H1 (cell line): ENCODE results near the gene PEX6. TPM values are rescaled to one million over a fixed set of nuclear protein-coding genes. Genes with fewer than 3 reads are reported as not detected.

Experiments
- CTCF ChIA-PET: fragments of 300-600 bp; sonication (Branson Sonifier 250); formaldehyde crosslinking; loops from one replicate; lab custom pipeline; 2021; ENCODE audit not compliant: partially characterized antibody; lab: Charles Lee
- POLR2A ChIA-PET: fragments of 300-600 bp; sonication (Branson Sonifier 250); formaldehyde crosslinking; loops from one replicate; lab custom pipeline; 2021; ENCODE audit warnings: inconsistent platforms; ENCODE audit not compliant: partially characterized antibody; lab: Charles Lee
- DNase-seq, 2 experiments: peaks; one replicate each; pipeline versions ENCODE4 v3.0.0 to v3.0.0-alpha.2; 2010 to 2022; ENCODE audit warnings: low spot score in 2 of 2, low read depth in 1 of 2, mixed read lengths in 1 of 2
- FAIRE-seq: peaks from 2 replicates; lab custom pipeline; 2011; peaks lifted over from hg19 to GRCh38; lab: Jason Lieb, UNC
- H2AFZ ChIP-seq: 2 replicates; pipeline ENCODE4 v1.8.1; 2012; ENCODE audit warnings: low read length, inconsistent platforms
- H2AK5ac ChIP-seq: 2 replicates; pipeline ENCODE4 v1.6.1; 2013; ENCODE audit warnings: low read depth, low read length
- H2BK120ac ChIP-seq: replicated peaks from 2 replicates; pipeline ENCODE3; 2013; ENCODE audit warnings: low read depth, low read length, inconsistent platforms
- H2BK12ac ChIP-seq: 2 replicates; pipeline ENCODE4 v1.6.1; 2013; ENCODE audit warnings: low read depth, low read length
- H2BK15ac ChIP-seq: 2 replicates; pipeline ENCODE4 v1.6.1; 2013; ENCODE audit warnings: low read length
- H2BK20ac ChIP-seq: 2 replicates; pipeline ENCODE4 v1.6.1; 2013; ENCODE audit warnings: low read length
- H2BK5ac ChIP-seq: 2 replicates; pipeline ENCODE4 v1.6.1; 2013; ENCODE audit warnings: low read depth, low read length
- H3K14ac ChIP-seq: 2 replicates; pipeline ENCODE4 v1.6.1; 2013; ENCODE audit warnings: inconsistent platforms; ENCODE audit not compliant: insufficient read length
- H3K18ac ChIP-seq: 2 replicates; pipeline ENCODE4 v1.6.1; 2013; ENCODE audit warnings: low read length; ENCODE audit errors: extremely low read depth
- H3K23ac ChIP-seq: 2 replicates; pipeline ENCODE4 v1.6.1; 2013; ENCODE audit warnings: inconsistent platforms; ENCODE audit not compliant: insufficient read length
- H3K23me2 ChIP-seq: 2 replicates; pipeline ENCODE4 v1.6.1; 2013; ENCODE audit warnings: low read depth, low read length
- H3K27ac ChIP-seq: 2 replicates; pipeline ENCODE4 v1.6.1; 2011; ENCODE audit warnings: low read depth, low read length, inconsistent platforms
- H3K27me3 ChIP-seq, 4 experiments: replicated peaks in 1 of 4; 1 replicate in 1 of 4; 2 replicates in 3 of 4; pipeline versions ENCODE4 v1.6.1 to v1.8.1; 2011 to 2013; ENCODE audit warnings: low read length in 3 of 4, mild to moderate bottlenecking in 3 of 4, inconsistent platforms in 2 of 4, mixed read lengths in 2 of 4, moderate library complexity in 1 of 4; ENCODE audit not compliant: control insufficient read depth in 3 of 4, insufficient read depth in 3 of 4; ENCODE audit errors: extremely low read depth in 1 of 4
- H3K36me3 ChIP-seq, 4 experiments: 2 replicates each; pipeline versions ENCODE4 v1.6.1 to v1.8.1; 2011 to 2013; ENCODE audit warnings: mild to moderate bottlenecking in 4 of 4, low read length in 3 of 4, moderate library complexity in 2 of 4, control low read depth in 1 of 4, inconsistent platforms in 1 of 4; ENCODE audit not compliant: insufficient read depth in 4 of 4, control insufficient read depth in 2 of 4
- H3K4ac ChIP-seq: replicated peaks from 2 replicates; pipeline ENCODE3; 2013; ENCODE audit warnings: low read length, low read depth, mixed read lengths, inconsistent platforms; ENCODE audit not compliant: insufficient read length
- H3K4me1 ChIP-seq, 4 experiments: replicated peaks in 1 of 4; 1 replicate in 1 of 4; 2 replicates in 3 of 4; pipeline versions ENCODE4 v1.6.1 to v1.8.1; 2011 to 2013; ENCODE audit warnings: low read length in 3 of 4, inconsistent platforms in 2 of 4, mixed read lengths in 1 of 4; ENCODE audit not compliant: insufficient read depth in 4 of 4, control insufficient read depth in 3 of 4
- H3K4me2 ChIP-seq, 2 experiments: 2 replicates each; pipeline versions ENCODE4 v1.6.1 to v1.8.1; 2011 to 2013; ENCODE audit warnings: low read depth in 2 of 2, low read length in 2 of 2, control low read depth in 1 of 2, inconsistent platforms in 1 of 2, mild to moderate bottlenecking in 1 of 2; ENCODE audit not compliant: insufficient read depth in 1 of 2
- H3K4me3 ChIP-seq, 4 experiments: fragments of 200-600, 300-600 bp in 1 of 4; sonication (generic), shearing (Covaris generic), sonication (Bioruptor Twin) in 1 of 4; 2 replicates each; pipeline versions ENCODE4 v1.5.1 to v1.8.1; 2011 to 2016; ENCODE audit warnings: low read length in 4 of 4, low read depth in 3 of 4, control low read depth in 2 of 4, inconsistent platforms in 2 of 4, mild to moderate bottlenecking in 2 of 4, mixed read lengths in 1 of 4, moderate library complexity in 1 of 4; ENCODE audit not compliant: insufficient read depth in 2 of 4; ENCODE audit errors: extremely low read depth in 1 of 4
- H3K56ac ChIP-seq: replicated peaks from 2 replicates; pipeline ENCODE3; 2013; ENCODE audit warnings: low read depth, mild to moderate bottlenecking, mixed read lengths, low read length, inconsistent platforms; ENCODE audit not compliant: insufficient read length
- H3K79me1 ChIP-seq: 2 replicates; pipeline ENCODE4 v1.6.1; 2013; ENCODE audit warnings: low read depth, low read length, control low read depth
- H3K79me2 ChIP-seq, 2 experiments: 2 replicates each; pipeline versions ENCODE4 v1.6.1 to v1.8.1; 2012 to 2013; ENCODE audit warnings: low read length in 2 of 2, mild to moderate bottlenecking in 2 of 2, inconsistent platforms in 1 of 2; ENCODE audit not compliant: insufficient read depth in 2 of 2, control insufficient read depth in 1 of 2
- H3K9ac ChIP-seq, 4 experiments: replicated peaks in 1 of 4; 1 replicate in 1 of 4; 2 replicates in 3 of 4; pipeline versions ENCODE4 v1.6.1 to v1.8.1; 2011 to 2013; ENCODE audit warnings: low read depth in 3 of 4, low read length in 3 of 4, control low read depth in 2 of 4, mild to moderate bottlenecking in 2 of 4, moderate library complexity in 2 of 4, inconsistent platforms in 1 of 4; ENCODE audit errors: extremely low read depth in 1 of 4
- H3K9me3 ChIP-seq, 2 experiments: 2 replicates each; pipeline versions ENCODE4 v1.6.1 to v1.8.1; 2012 to 2013; ENCODE audit warnings: mild to moderate bottlenecking in 2 of 2, moderate library complexity in 2 of 2, control low read depth in 1 of 2, inconsistent platforms in 1 of 2, low read depth in 1 of 2, low read length in 1 of 2, mixed read lengths in 1 of 2; ENCODE audit not compliant: insufficient read depth in 2 of 2
- H4K20me1 ChIP-seq, 2 experiments: replicated peaks in 1 of 2; 2 replicates each; pipeline versions ENCODE3 to v1.8.1; 2011 to 2013; ENCODE audit warnings: inconsistent platforms in 2 of 2, low read length in 2 of 2, mild to moderate bottlenecking in 1 of 2; ENCODE audit not compliant: insufficient read depth in 2 of 2, control insufficient read depth in 1 of 2
- H4K5ac ChIP-seq: 2 replicates; pipeline ENCODE4 v1.6.1; 2013; ENCODE audit warnings: low read length, low read depth, mixed read lengths, inconsistent platforms; ENCODE audit not compliant: insufficient read length
- H4K8ac ChIP-seq: 2 replicates; pipeline ENCODE4 v1.8.0; 2013; ENCODE audit warnings: mild to moderate bottlenecking, moderate library complexity, low read length, inconsistent platforms; ENCODE audit not compliant: insufficient read depth; ENCODE audit errors: extremely low read depth
- H4K91ac ChIP-seq: replicated peaks from 2 replicates; pipeline ENCODE3; 2013; ENCODE audit warnings: low read length, mixed read lengths, inconsistent platforms; ENCODE audit not compliant: insufficient read length
- BCL11A ChIP-seq, 2 experiments: IDR thresholded peaks; one replicate each; pipeline ENCODE4 v1.6.1; 2011; ENCODE audit warnings: low read depth in 2 of 2, low read length in 2 of 2, mild to moderate bottlenecking in 2 of 2
- CHD1 ChIP-seq: IDR thresholded peaks from 2 replicates; pipeline ENCODE4 v1.6.1; 2012; ENCODE audit warnings: low read depth, low read length, improper control_type of control experiment
- KDM1A ChIP-seq: fragments of 200-600, 300-600 bp; sonication (generic); IDR thresholded peaks from 2 replicates; pipeline ENCODE4 v1.7.1; 2016; ENCODE audit warnings: mild to moderate bottlenecking, low read length, borderline replicate concordance
- NRF1 ChIP-seq: IDR thresholded peaks from 2 replicates; pipeline ENCODE4 v1.6.1; 2011; ENCODE audit warnings: mild to moderate bottlenecking, low read depth, low read length, improper control_type of control experiment
- POU5F1 ChIP-seq: IDR thresholded peaks from 2 replicates; pipeline ENCODE4 v1.6.1; 2011; ENCODE audit warnings: low read depth, mild to moderate bottlenecking, low read length, moderate library complexity
- RAD21 ChIP-seq, 2 experiments: IDR thresholded peaks in 1 of 2; conservative IDR thresholded peaks in 1 of 2; 2 replicates each; pipeline ENCODE4 v1.6.1; 2011; ENCODE audit warnings: low read depth in 2 of 2, low read length in 2 of 2, improper control_type of control experiment in 1 of 2, inconsistent platforms in 1 of 2, mild to moderate bottlenecking in 1 of 2, moderate library complexity in 1 of 2
- SIRT6 ChIP-seq: IDR thresholded peaks from one replicate; pipeline ENCODE4 v1.7.1; 2012; ENCODE audit warnings: low read length, inconsistent platforms
- SP2 ChIP-seq: IDR thresholded peaks from 2 replicates; pipeline ENCODE4 v1.6.1; 2012; ENCODE audit warnings: mild to moderate bottlenecking, low read length, inconsistent platforms
- WGBS, 2 experiments: shearing (Covaris generic) in 1 of 2; methylation state at CpG; one replicate each; pipeline versions ENCODE4 v1.1.6 to v1.1.7; 2013 to 2015; ENCODE audit warnings: low lambda C conversion rate in 2 of 2, mixed read lengths in 2 of 2, inconsistent platforms in 1 of 2, low coverage in 1 of 2, missing lambda C conversion rate in 1 of 2; ENCODE audit not compliant: insufficient replicate concordance in 2 of 2, insufficient coverage in 1 of 2, insufficient read length in 1 of 2; ENCODE audit errors: extremely low coverage in 1 of 2, missing lambda C conversion rate in 1 of 2; 5-methylcytosine and 5-hydroxymethylcytosine counted together
- polyA plus RNA-seq, 7 experiments: library from polyadenylated mRNA; depleted of rRNA in 3 of 7; stranded (reverse) in 5 of 7; unstranded in 2 of 7; fragments of >200 nt in 5 of 7; fragments of 200-250 nt in 2 of 7; gene quantifications; 1 replicate in 5 of 7; 2 replicates in 1 of 7; 4 replicates in 1 of 7; pipeline versions ENCODE4 v1.2.1 to v1.2.3, GENCODE V29; 2011 to 2013; ENCODE audit warnings: missing spikeins in 2 of 7, mixed read lengths in 2 of 7
- total RNA-seq: library from RNA; stranded (reverse); fragmentation: NEBNext Ultra II Directional; extraction: Animal tissue kit (Norgen Biotek cat#: 25700); gene quantifications from 2 replicates; pipeline ENCODE4 v1.2.1, GENCODE V29; 2021

PEX6 gene
- total and polyA plus RNA-seq, 2 of the 8 experiments (the other 6 are each of a cell fraction or from before 2014, with no cell fraction given): 6.4 to 12.5 TPM

DNA sequence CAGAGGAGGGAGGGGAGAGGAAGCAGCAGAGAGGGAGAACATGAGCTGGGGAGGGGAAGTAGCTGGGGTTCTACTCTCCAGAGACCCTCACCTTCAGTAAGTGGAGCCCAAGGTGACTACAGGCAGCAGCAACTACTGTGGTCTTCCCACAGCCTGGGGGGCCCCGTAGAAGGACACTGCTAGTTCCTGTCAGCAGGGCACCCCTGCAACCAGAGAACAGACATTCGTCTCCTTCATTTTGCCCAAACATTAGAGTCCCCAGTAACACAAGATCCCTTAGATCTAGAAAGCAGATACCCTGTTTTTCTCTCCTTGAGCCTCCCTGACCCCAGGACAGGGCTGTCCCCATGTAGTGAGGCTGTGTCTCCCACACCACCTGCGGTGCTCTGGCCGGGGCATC is 10.2 kb downstream of the PEX6 start:
- H3K27me3 ChIP-seq: no peaks in the 10 kb centered on the region
- no peak overlapping the region for H3K4me2 ChIP-seq
- no peaks in the 10 kb centered on the region for H3K9me3 ChIP-seq
- H3K4me3 ChIP-seq: no peak overlapping the region
- H3K23me2 ChIP-seq: no peaks in the 10 kb centered on the region
- CTCF ChIA-PET: interaction anchor here (0.6 to 4.2 kb wide), 6 partner anchors 31 to 224 kb away, joined by 3 to 11 read pairs (median 3); partner anchors contain the start of genes KLHDC3 and MEA1
- H3K4me1 ChIP-seq: peaks cover 0 to 7% (median 1%) of the 10 kb centered on the region in 4 experiments; a peak in 5 of 7 replicates
- no peak overlapping the region for H2AFZ ChIP-seq
- H4K8ac ChIP-seq: no peak overlapping the region
- peaks cover 0 to 2% of the 10 kb centered on the region in 2 experiments for H4K20me1 ChIP-seq
- no peak overlapping the region for H2BK15ac ChIP-seq
- FAIRE-seq (no peak), DNase-seq (no peak)
- no peaks in the 10 kb centered on the region; the same call in none of the 2 replicates for H3K79me1 ChIP-seq
- no peak overlapping the region for H2BK120ac ChIP-seq
- no peak overlapping the region for H3K14ac ChIP-seq
- no peak overlapping the region for H3K27ac ChIP-seq
- no peak overlapping the region for H4K5ac ChIP-seq
- H4K91ac ChIP-seq: no peak overlapping the region
- no peak overlapping the region for H2BK20ac ChIP-seq
- no peak overlapping the region for H2BK12ac ChIP-seq
- 80% methylated on average over 4 of the region's 4 CpGs; no CpG with 5 or more reads in 1 of the 2 experiments for WGBS, 2 experiments
- no peak overlapping the region for H3K23ac ChIP-seq
- no peak overlapping the region; a peak in 1 of 7 replicates for H3K9ac ChIP-seq
- H3K79me2 ChIP-seq: no peaks in the 10 kb centered on the region
- H3K18ac ChIP-seq: no peak overlapping the region
- no peak overlapping the region for H2AK5ac ChIP-seq
- peaks cover 0 to 2% (median 0%) of the 10 kb centered on the region in 4 experiments; a peak in 1 of 8 replicates for H3K36me3 ChIP-seq
- no peak overlapping the region for H2BK5ac ChIP-seq
- no peak overlapping the region for H3K56ac ChIP-seq
- no peak overlapping the region for H3K4ac ChIP-seq
- POLR2A ChIA-PET: interaction anchor here (1.6 to 1.7 kb wide), 2 partner anchors 10 to 15 kb away, joined by 3 to 7 read pairs; partner anchors contain the start of genes PEX6 and PPP2R5D
- TF ChIP-seq BCL11A (IDR thresholded peaks at IDR 0.05; ENCODE audit: low read depth in 2 of 2, low read length in 2 of 2) (no peak), KDM1A (no peak), CHD1 (no peak), NRF1 (no peak), RAD21 (IDR thresholded peaks at IDR 0.05 in 1 of 2, conservative IDR thresholded peaks at IDR 0.05 in 1 of 2; ENCODE audit: low read depth in 2 of 2, low read length in 2 of 2) (no peak), SIRT6 (no peak), SP2 (no peak), POU5F1 (no peak)
